ENCODE results near the gene ATP13A2.

ATP13A2 gene

GRCh38 chr1:17002524-17002902 lies 9.2 kb downstream of the ATP13A2 start:
- FAIRE-seq, result no peak

GRCh38 chr1:17001760-17002523 lies 9.8 kb downstream of the ATP13A2 start:
- no peak for FAIRE-seq

- no peak for FAIRE-seq
Observed at GRCh38 chr1:16999863-17000262, 11.9 kb downstream of the ATP13A2 start.

DNA sequence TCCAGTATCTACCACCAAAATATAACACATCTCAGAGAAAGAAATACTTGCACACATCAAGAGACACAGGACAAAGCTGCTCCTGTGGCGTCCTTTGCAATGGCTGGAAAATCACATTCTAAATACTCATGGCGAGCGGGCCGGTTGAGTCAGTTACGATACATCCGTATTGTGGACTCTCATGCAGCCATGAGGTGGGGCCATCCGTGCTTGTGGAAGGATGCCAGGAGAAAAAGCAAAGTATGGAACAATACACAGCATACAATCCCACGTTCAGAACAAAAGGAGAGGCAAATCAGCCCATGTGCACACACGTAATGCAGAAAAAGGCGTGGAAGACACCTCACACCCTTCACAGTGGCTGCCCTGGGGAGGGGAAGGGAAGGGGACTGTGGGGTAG lies 13.1 kb downstream of the ATP13A2 start:
- no peak for FAIRE-seq

DNA sequence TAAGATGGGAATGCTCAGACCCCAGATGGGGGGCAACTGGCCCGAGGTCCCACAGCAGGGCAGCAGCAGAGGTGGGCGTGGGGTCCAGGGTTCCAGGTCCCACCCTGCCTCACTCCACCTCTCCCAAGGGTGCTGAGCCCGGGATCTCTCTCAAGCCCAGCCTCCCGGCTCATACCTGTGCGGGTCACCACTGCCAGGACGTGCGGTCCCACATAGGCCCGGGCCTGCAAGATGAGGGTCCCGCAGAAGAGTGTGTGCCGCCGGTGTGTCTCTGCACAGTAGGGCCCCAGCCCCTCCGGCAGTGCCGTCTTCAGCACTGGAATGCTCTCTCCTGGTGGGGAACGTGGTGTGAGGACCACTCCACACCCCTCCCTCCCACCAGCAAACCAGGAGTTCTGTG lies 14.9 kb downstream of the ATP13A2 start:
- FAIRE-seq, result no peak

DNA sequence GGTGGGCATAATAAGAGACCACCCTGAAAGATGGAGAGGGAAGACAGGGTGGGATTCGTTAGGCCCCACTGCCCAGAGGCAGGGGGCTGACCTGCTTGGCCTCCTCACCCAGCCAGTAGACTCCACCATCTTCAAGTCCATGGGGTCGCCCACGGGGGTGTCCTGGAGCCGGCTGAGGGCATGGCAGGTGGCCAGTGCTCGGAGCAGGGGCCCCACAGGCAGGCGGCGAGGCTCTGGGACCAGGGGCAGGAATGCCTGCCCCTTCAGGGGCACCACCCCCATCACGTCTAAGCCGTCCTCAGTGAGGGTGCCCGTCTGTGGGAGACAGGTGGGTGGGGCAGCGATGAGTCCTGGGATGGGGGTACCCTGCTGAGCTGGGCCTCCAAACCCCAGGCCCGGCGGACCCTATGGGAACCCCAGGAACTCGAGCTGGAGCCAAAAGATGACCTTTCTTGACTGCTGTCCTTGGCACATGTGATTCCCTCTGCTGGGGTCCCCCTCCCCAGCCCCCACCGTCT lies 18.1 kb downstream of the ATP13A2 start:
- no peak for FAIRE-seq

DNA sequence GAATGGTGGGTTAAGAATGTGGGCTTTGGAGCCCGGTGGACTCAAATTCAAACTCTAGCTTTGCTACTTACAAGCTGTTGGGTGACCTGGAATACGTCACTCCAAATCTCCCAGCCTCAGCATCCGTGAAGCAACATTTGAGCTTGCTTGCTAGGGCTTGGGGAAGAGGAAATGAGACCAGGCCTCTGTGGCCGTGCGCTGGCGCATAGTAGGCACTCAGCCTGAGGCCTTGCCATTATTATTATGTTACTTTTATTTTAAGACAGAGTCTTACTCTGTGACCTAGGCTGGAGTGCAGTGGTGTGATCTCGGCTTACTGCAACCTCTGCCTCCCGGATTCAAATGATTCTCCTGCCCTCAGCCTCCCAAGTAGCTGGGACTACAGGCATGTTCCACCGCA lies 19.1 kb downstream of the ATP13A2 start:
- no peak for FAIRE-seq

GRCh38 chr1:16992102-16992501 lies 19.6 kb downstream of the ATP13A2 start:
- no peak for FAIRE-seq

DNA sequence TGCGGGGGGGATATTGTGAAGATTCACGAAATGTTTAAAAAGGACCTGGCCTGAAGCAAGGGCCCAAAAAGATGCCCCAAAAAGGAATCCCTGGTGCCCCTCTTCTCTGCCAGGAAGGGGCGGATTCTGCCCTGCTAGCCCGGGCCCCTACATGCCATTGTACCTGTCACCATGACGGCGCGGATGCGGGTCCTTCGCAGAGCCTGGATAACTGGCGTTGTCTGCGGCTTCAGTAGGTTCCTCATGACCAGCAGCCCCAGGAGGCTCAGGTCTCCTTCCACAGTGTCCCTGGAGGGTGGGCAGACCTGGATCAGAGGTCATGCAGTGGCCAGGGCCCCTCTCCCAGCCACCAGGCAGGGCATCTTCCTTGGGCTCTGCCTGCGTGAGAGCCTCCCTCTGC lies 20.2 kb downstream of the ATP13A2 start:
- no peak for FAIRE-seq

- FAIRE-seq, result no peak
Observed at GRCh38 chr1:16989676-16990391, 21.9 kb downstream of the ATP13A2 start.

DNA sequence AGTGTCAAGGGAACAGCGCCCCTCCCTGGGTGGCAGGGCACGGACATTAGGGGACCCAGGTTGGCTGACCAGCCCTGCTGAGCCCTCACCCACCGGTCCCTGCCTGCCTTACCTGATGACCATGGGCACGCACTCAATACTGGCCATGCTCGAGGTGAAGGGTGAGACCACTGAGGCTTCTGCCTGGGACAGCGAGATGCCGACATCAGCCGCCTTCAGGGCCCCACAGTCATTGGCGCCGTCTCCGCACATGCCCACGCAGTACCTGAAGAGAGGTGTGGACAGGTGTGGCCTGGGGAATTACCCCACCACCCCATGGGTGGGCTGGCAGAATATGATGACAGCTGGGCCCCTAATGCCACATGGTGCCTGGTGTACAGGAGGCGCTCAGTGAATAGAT lies 23.5 kb downstream of the ATP13A2 start:
- FAIRE-seq, result no peak

- no peak for FAIRE-seq
Observed at GRCh38 chr1:16986962-16987361, 24.8 kb downstream of the ATP13A2 start.

- FAIRE-seq, result no peak
Observed at GRCh38 chr1:16986560-16986959, 25.2 kb downstream of the ATP13A2 start.

DNA sequence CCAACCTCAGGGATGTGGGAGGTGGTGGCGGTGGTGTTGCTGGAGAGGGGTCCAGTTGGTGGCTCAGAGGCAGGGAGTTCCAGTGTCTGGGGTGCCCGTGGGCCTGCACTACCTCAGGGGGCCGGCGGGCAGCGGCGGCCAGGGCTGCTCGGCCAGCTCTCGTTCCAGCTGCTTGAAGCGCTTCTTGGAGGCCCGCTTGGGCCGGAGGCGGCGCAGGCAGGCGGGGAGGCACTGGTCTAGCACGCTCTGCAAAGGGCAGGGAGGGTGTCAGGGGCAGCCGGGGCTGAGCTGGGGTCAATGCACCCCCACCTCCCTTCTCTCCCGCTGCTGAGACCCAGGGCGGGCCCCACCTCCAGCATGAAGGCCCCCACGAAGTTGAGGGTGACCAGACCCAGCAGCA lies 25.6 kb downstream of the ATP13A2 start:
- FAIRE-seq, result no peak

GRCh38 chr1:16984717-16985116 lies 27.0 kb downstream of the ATP13A2 start:
- FAIRE-seq, result no peak

GRCh38 chr1:16983649-16984048 lies 28.1 kb downstream of the ATP13A2 start:
- no peak for FAIRE-seq

DNA sequence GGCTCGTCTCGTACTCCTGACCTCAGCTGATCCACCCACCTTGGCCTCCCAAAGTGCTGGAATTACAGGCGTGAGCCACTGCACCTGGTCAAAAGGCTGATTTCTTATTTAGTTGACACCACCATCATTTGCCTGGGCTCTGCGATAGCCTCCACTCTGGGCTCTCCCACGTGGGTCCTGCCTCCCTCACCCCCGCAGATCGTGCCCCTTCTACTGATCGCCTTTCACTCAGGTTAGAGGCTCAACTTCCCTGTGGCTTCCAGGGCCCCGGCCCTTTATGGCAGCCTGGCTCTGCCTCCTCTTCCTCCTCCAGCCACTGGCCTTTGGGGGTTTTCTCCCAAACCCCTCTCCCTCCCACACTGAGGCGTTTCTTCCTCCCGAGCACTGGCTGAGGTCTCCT lies 28.8 kb downstream of the ATP13A2 start:
- no peak for FAIRE-seq

DNA sequence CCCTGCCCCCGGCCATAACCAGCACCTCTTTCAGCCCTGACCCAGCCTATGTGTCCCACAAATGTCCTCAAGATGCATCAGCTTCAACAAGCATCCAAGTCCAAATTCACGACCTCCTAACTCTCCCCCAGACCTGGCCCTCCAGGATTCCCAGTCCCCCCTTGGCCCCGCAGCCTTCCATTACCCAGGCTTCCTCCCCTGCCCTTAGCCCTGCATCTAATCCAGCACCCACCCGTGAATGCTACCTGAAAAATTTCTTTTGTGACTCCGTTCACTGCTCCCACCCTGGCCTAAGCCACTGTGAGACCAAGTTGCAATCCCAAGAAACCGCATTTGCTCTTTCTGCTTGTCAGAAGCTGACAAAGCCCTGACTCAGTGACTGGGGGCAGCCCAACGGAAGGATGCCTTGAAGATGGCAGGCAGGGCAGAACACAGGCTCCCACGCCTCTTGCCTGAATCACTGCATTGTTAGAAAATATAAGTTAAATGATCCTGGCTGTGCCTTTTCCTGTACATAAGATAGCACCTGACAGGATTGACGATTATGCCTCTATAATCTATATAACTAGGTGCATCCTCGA lies 30.4 kb downstream of the ATP13A2 start:
- no peak for FAIRE-seq

GRCh38 chr1:16980473-16981268 lies 31.1 kb downstream of the ATP13A2 start, which contains the start of gene MFAP2:
TSS of gene MFAP2 (minus strand) at chr1:16980620. CDS start at chr1:16978273, 2,347 bp downstream.
- FAIRE-seq, result no peak

- no peak for FAIRE-seq
Observed at GRCh38 chr1:16979475-16980327, 32.0 kb downstream of the ATP13A2 start.

- no peak for FAIRE-seq
Observed at GRCh38 chr1:16978567-16979474, 32.9 kb downstream of the ATP13A2 start.
